Testis (tissue), 3 donors: ENCODE results near the gene SLC13A4. TPM values are rescaled to one million over a fixed set of nuclear protein-coding genes. Genes with fewer than 3 reads are reported as not detected.

Source experiments
- DNase-seq: peaks from one replicate; pipeline ENCODE4 v3.0.0-alpha.2; 2019
- H3K27ac ChIP-seq, 2 donors: fragments of 200-600 bp; sonication (generic); one replicate each; pipeline ENCODE4 v1.5.1; 2019
- H3K27me3 ChIP-seq: fragments of 200-600 bp; sonication (generic); one replicate; pipeline ENCODE4 v1.5.1; 2019
- H3K36me3 ChIP-seq: fragments of 200-600 bp; sonication (generic); one replicate; pipeline ENCODE4 v1.5.1; 2017; ENCODE audit warnings: low read depth; ENCODE audit errors: missing control alignments
- H3K4me1 ChIP-seq: fragments of 200-600 bp; sonication (generic); one replicate; pipeline ENCODE4 v1.5.1; 2019
- H3K4me3 ChIP-seq, 2 donors: fragments of 200-600 bp; sonication (generic); one replicate each; pipeline ENCODE4 v1.5.1; 2017 to 2019
- H3K9me3 ChIP-seq: fragments of 200-600 bp; sonication (generic); one replicate; pipeline ENCODE4 v1.5.1; 2017
- CTCF ChIP-seq, 3 experiments: fragments of 450-650 bp in 2 of 3; fragments of 200-600 bp in 1 of 3; sonication (generic) in 1 of 3; IDR thresholded peaks; one replicate each; pipeline ENCODE4 v1.5.1; 2016 to 2019; ENCODE audit warnings: antibody characterized with exemption in 3 of 3, mild to moderate bottlenecking in 2 of 3, moderate library complexity in 1 of 3
- POLR2A ChIP-seq: fragments of 450-650 bp; IDR thresholded peaks from one replicate; pipeline ENCODE4 v1.6.1; 2017; ENCODE audit warnings: antibody characterized with exemption, mild to moderate bottlenecking, moderate library complexity
- WGBS, 2 donors: methylation state at CpG; one replicate each; pipeline ENCODE4 v1.1.5; 2018; 5-methylcytosine and 5-hydroxymethylcytosine counted together
- intact Hi-C: fragments of 100-400 bp; cut with DNase I; formaldehyde crosslinking; loops from one replicate; pipeline ENCODE4 v1.15.1; 2023; ENCODE audit warnings: low total_unique reads
- polyA plus RNA-seq: library from polyadenylated mRNA; stranded (reverse); fragments of 350-450 nt; fragmentation: Illumina TruSeq; extraction: RNeasy Lipid Tissue Mini Kit (QIAGEN cat#74804); gene quantifications from one replicate; pipeline ENCODE4 v1.2.3, GENCODE V29; 2014; ENCODE audit warnings: low read depth, low replicate concordance; ENCODE audit not compliant: insufficient read depth
- total RNA-seq, 2 donors: library from RNA; depleted of rRNA; stranded (reverse); fragments of >200 nt; gene quantifications; one replicate each; pipeline ENCODE4 v1.2.3, GENCODE V29; 2016

Gene SLC13A4
- total and polyA plus RNA-seq, 3 donors from 2014 or later = 19.0 to 34.6 (median 33.0) TPM

GRCh38 chr7:135745703-135746312, 17.8 kb upstream of the SLC13A4 start:
- TF ChIP-seq CTCF (IDR thresholded peaks at IDR 0.05) (no peak), POLR2A (no peak)
- Histone ChIP-seq H3K27ac (no peak overlapping the region), H3K4me1 (peaks cover 7% of the 10 kb centered on the region), H3K27me3 (no peaks in the 10 kb centered on the region), H3K4me3 (no peak overlapping the region), H3K36me3 (no peaks in the 10 kb centered on the region), H3K9me3 (no peaks in the 10 kb centered on the region)
- intact Hi-C loops = no loop called here
- no peak for DNase-seq
- WGBS, 2 donors = 83% methylated on average over 9 of the region's 9 CpGs

- Histone ChIP-seq H3K4me3 (no peak overlapping the region), H3K27me3 (no peaks in the 10 kb centered on the region), H3K9me3 (no peaks in the 10 kb centered on the region), H3K27ac (no peak overlapping the region), H3K36me3 (no peaks in the 10 kb centered on the region), H3K4me1 (peaks cover 7% of the 10 kb centered on the region)
- TF ChIP-seq CTCF (IDR thresholded peaks at IDR 0.05) = no peak
- TF ChIP-seq POLR2A = no peak
- WGBS, 2 donors = 91 to 93% methylated on average over 8 of the region's 8 CpGs
- no peak for DNase-seq
- intact Hi-C loops = no loop called here
Measured at GRCh38 chr7:135744938-135745702, 17.1 kb upstream of the SLC13A4 start.

- H3K4me1 ChIP-seq = peaks cover 7% of the 10 kb centered on the region
- intact Hi-C loops = no loop called here
- H3K27me3 ChIP-seq = no peaks in the 10 kb centered on the region
- TF ChIP-seq CTCF (IDR thresholded peaks at IDR 0.05) (no peak), POLR2A (no peak)
- DNase-seq = no peak
- H3K36me3 ChIP-seq = no peaks in the 10 kb centered on the region
- no peak overlapping the region for H3K4me3 ChIP-seq
- 33 to 51% methylated on average over 14 of the region's 14 CpGs for whole genome bisulfite sequencing, 2 donors
- no peaks in the 10 kb centered on the region for H3K9me3 ChIP-seq
- no peak overlapping the region for H3K27ac ChIP-seq
Measured at GRCh38 chr7:135743907-135744731, 16.1 kb upstream of the SLC13A4 start.

- intact Hi-C loops = no loop called here
- peaks cover 7% of the 10 kb centered on the region for H3K4me1 ChIP-seq
- no peaks in the 10 kb centered on the region for H3K9me3 ChIP-seq
- H3K27ac ChIP-seq = no peak overlapping the region
- H3K36me3 ChIP-seq = no peaks in the 10 kb centered on the region
- H3K4me3 ChIP-seq = no peak overlapping the region
- WGBS, 2 donors = 92 to 94% methylated on average over 4 of the region's 4 CpGs
- H3K27me3 ChIP-seq = no peaks in the 10 kb centered on the region
- no peak for TF ChIP-seq POLR2A
- no peak for TF ChIP-seq CTCF (IDR thresholded peaks at IDR 0.05)
- no peak for DNase-seq
Measured at GRCh38 chr7:135742371-135742770, 14.4 kb upstream of the SLC13A4 start.
